ENCODE measurements around the gene TBC1D8.

- TF ChIP-seq ZNF274 (IDR thresholded peaks at IDR 0.05; ENCODE audit: low read depth, low read length): no peak
- TF ChIP-seq SUZ12 (IDR thresholded peaks at IDR 0.05; ENCODE audit: extremely low read depth, insufficient read depth, insufficient read length): no peak
Observed at GRCh38 chr2:101149241-101150192, 1.7 kb downstream of the TBC1D8 start.

All from NT2/D1 (cell line).